HepG2 (cell line): ENCODE data around the gene IGFBP6. TPM values are rescaled to one million over a fixed set of nuclear protein-coding genes. Genes with fewer than 3 reads are reported as not detected.

Source experiments
- ATF1 ChIP-seq: IDR thresholded peaks from 2 replicates; pipeline ENCODE4 v1.6.1; 2016; ENCODE audit warnings: mild to moderate bottlenecking, control low read depth
- DNMT3B ChIP-seq: conservative IDR thresholded peaks from 2 replicates; pipeline ENCODE4 v1.6.1; 2016; ENCODE audit warnings: missing biosample characterization, control low read depth
- KDM4B ChIP-seq: sonication (generic); formaldehyde crosslinking; IDR thresholded peaks from 2 replicates; pipeline ENCODE4 v1.4.0; 2020; ENCODE audit warnings: missing genetic modification reagents
- MXI1 ChIP-seq: IDR thresholded peaks from 3 replicates; pipeline ENCODE4 v1.6.1; 2012; ENCODE audit warnings: low read depth, low read length, inconsistent platforms, borderline replicate concordance
- ZFP1 ChIP-seq: IDR thresholded peaks from 2 replicates; pipeline ENCODE4 v1.6.1; 2016
- ZFP90 ChIP-seq: sonication (generic); formaldehyde crosslinking; IDR thresholded peaks from 2 replicates; pipeline ENCODE4 v1.8.0; 2022; ENCODE audit warnings: missing genetic modification reagents, mild to moderate bottlenecking, inconsistent platforms, borderline replicate concordance
- ZMYM3 ChIP-seq: sonication (generic); formaldehyde crosslinking; IDR thresholded peaks from 2 replicates; pipeline ENCODE4 v1.5.1; 2020; ENCODE audit warnings: mild to moderate bottlenecking, missing genetic modification reagents
- ZNF143 ChIP-seq: sonication (generic); formaldehyde crosslinking; IDR thresholded peaks from 2 replicates; pipeline ENCODE4 v1.4.0; 2020; ENCODE audit warnings: missing genetic modification reagents
- ZNF335 ChIP-seq: sonication (generic); formaldehyde crosslinking; IDR thresholded peaks from 2 replicates; pipeline ENCODE4 v1.4.0; 2020; ENCODE audit warnings: missing genetic modification reagents
- ZNF451 ChIP-seq: sonication (generic); formaldehyde crosslinking; IDR thresholded peaks from 2 replicates; pipeline ENCODE4 v1.5.0; 2020; ENCODE audit warnings: mild to moderate bottlenecking, missing genetic modification reagents
- ZSCAN22 ChIP-seq: sonication (generic); formaldehyde crosslinking; IDR thresholded peaks from 2 replicates; pipeline ENCODE4 v1.4.0; 2020; ENCODE audit warnings: mild to moderate bottlenecking, missing genetic modification reagents
- polyA plus RNA-seq, 8 experiments: library from polyadenylated mRNA; depleted of rRNA in 3 of 8; stranded (reverse) in 7 of 8; unstranded in 1 of 8; fragments of >200 nt; fragmentation: Illumina TruSeq in 4 of 8; extraction: Trizol in 4 of 8; gene quantifications; 2 replicates each; pipeline versions ENCODE4 v1.2.1 to v1.2.3, GENCODE V29; 2011 to 2016; ENCODE audit warnings: low read depth in 4 of 8, missing spikeins in 1 of 8, mixed read lengths in 1 of 8; ENCODE audit not compliant: insufficient read depth in 1 of 8
- total RNA-seq, 5 experiments: library from RNA; depleted of rRNA; stranded (reverse); fragments of >200 nt; fragmentation: Illumina TruSeq; extraction: Trizol; gene quantifications; 2 replicates each; pipeline ENCODE4 v1.2.3, GENCODE V29; 2016; ENCODE audit warnings: low read depth in 1 of 5
- TF ChIP-seq, protein P1 (sequence below): sonication (generic); formaldehyde crosslinking; IDR thresholded peaks from 2 replicates; pipeline ENCODE4 v1.5.0; 2020; ENCODE audit warnings: mild to moderate bottlenecking, missing genetic modification reagents
- TF ChIP-seq, protein P2 (sequence below): sonication (generic); formaldehyde crosslinking; IDR thresholded peaks from 2 replicates; pipeline ENCODE4 v1.4.0; 2020; ENCODE audit warnings: mild to moderate bottlenecking, missing genetic modification reagents
- TF ChIP-seq, protein P3 (sequence below): sonication (generic); formaldehyde crosslinking; IDR thresholded peaks from 2 replicates; pipeline ENCODE4 v1.4.0; 2020; ENCODE audit warnings: missing genetic modification reagents, borderline replicate concordance
- TF ChIP-seq, protein P4 (sequence below): IDR thresholded peaks from 2 replicates; pipeline ENCODE4 v1.6.1; 2016; ENCODE audit warnings: control low read depth
- TF ChIP-seq, protein P5 (sequence below): sonication (generic); formaldehyde crosslinking; IDR thresholded peaks from 2 replicates; pipeline ENCODE4 v1.4.0; 2020; ENCODE audit warnings: missing genetic modification reagents

IGFBP6 gene
- total and polyA plus RNA-seq, 2 of the 13 experiments (the other 11 are each of a cell fraction or from before 2014, with no cell fraction given) = 3.9 to 25.2 TPM

DNA sequence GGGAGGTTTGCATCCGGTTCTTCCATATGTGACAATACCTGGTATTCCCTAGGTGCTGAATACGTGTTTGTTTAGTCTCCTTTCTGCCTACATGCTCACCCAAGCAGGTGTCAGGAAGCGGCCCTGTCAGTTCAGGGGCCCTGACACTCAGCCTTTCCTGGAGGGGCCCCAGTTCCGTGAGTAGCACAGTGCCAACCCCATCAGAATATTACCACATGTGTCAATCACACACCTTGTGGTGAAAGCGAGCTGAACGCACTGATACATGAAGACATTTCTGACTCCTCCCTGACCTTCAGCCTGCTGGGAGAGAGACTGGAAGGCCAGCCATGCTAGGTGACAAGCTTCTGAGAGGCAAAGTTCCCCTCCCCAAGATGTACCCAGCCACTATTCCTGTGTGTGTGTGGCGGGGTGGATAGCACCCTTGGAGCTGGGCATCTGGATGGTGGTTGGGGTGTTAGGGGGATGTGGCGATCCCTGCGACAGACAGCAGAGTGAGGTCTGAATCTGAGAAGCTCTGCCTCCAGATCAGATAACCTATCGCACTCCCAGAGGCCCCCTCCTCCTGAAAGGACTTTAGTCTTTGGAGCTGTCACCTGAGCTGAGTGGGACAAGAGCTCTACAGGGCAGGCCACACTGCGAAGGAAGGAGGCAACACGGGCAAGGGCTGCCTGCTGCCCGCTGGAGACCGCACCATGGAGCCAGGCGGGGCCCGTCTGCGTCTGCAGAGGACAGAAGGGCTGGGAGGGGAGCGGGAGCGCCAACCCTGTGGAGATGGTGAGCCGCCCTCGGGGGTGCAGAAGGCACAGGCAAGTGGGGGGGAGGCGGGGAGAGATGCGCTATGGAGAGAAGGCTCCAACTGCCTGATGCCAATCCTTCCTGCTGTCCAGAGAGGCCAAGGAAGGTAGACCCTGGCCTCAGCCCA, 5.7 kb downstream of the IGFBP6 start, which contains the start of gene SOAT2 (continued):
- TF ChIP-seq, protein P1, sequence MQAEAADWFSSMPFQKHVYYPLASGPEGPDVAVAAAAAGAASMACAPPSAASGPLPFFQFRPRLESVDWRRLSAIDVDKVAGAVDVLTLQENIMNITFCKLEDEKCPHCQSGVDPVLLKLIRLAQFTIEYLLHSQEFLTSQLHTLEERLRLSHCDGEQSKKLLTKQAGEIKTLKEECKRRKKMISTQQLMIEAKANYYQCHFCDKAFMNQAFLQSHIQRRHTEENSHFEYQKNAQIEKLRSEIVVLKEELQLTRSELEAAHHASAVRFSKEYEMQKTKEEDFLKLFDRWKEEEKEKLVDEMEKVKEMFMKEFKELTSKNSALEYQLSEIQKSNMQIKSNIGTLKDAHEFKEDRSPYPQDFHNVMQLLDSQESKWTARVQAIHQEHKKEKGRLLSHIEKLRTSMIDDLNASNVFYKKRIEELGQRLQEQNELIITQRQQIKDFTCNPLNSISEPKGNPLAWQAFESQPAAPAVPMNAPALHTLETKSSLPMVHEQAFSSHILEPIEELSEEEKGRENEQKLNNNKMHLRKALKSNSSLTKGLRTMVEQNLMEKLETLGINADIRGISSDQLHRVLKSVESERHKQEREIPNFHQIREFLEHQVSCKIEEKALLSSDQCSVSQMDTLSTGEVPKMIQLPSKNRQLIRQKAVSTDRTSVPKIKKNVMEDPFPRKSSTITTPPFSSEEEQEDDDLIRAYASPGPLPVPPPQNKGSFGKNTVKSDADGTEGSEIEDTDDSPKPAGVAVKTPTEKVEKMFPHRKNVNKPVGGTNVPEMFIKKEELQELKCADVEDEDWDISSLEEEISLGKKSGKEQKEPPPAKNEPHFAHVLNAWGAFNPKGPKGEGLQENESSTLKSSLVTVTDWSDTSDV (CRISPR knock-in tag) = no peak
- TF ChIP-seq, protein P2, sequence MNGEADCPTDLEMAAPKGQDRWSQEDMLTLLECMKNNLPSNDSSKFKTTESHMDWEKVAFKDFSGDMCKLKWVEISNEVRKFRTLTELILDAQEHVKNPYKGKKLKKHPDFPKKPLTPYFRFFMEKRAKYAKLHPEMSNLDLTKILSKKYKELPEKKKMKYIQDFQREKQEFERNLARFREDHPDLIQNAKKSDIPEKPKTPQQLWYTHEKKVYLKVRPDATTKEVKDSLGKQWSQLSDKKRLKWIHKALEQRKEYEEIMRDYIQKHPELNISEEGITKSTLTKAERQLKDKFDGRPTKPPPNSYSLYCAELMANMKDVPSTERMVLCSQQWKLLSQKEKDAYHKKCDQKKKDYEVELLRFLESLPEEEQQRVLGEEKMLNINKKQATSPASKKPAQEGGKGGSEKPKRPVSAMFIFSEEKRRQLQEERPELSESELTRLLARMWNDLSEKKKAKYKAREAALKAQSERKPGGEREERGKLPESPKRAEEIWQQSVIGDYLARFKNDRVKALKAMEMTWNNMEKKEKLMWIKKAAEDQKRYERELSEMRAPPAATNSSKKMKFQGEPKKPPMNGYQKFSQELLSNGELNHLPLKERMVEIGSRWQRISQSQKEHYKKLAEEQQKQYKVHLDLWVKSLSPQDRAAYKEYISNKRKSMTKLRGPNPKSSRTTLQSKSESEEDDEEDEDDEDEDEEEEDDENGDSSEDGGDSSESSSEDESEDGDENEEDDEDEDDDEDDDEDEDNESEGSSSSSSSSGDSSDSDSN (CRISPR knock-in tag) = peak; percentile 76
- TF ChIP-seq KDM4B (CRISPR knock-in tag) (no peak), ATF1 (CRISPR knock-in tag) (no peak), ZNF335 (CRISPR knock-in tag) (no peak), ZFP90 (CRISPR knock-in tag) (no peak), ZMYM3 (CRISPR knock-in tag) (no peak), ZNF143 (no peak), ZFP1 (CRISPR knock-in tag) (no peak), ZNF451 (CRISPR knock-in tag) (no peak), MXI1 (0 out of 3 replicates have a peak, but pooled peaks have one; percentile 42), ZSCAN22 (CRISPR knock-in tag) (no peak), DNMT3B (no peak)
- TF ChIP-seq, protein P3, sequence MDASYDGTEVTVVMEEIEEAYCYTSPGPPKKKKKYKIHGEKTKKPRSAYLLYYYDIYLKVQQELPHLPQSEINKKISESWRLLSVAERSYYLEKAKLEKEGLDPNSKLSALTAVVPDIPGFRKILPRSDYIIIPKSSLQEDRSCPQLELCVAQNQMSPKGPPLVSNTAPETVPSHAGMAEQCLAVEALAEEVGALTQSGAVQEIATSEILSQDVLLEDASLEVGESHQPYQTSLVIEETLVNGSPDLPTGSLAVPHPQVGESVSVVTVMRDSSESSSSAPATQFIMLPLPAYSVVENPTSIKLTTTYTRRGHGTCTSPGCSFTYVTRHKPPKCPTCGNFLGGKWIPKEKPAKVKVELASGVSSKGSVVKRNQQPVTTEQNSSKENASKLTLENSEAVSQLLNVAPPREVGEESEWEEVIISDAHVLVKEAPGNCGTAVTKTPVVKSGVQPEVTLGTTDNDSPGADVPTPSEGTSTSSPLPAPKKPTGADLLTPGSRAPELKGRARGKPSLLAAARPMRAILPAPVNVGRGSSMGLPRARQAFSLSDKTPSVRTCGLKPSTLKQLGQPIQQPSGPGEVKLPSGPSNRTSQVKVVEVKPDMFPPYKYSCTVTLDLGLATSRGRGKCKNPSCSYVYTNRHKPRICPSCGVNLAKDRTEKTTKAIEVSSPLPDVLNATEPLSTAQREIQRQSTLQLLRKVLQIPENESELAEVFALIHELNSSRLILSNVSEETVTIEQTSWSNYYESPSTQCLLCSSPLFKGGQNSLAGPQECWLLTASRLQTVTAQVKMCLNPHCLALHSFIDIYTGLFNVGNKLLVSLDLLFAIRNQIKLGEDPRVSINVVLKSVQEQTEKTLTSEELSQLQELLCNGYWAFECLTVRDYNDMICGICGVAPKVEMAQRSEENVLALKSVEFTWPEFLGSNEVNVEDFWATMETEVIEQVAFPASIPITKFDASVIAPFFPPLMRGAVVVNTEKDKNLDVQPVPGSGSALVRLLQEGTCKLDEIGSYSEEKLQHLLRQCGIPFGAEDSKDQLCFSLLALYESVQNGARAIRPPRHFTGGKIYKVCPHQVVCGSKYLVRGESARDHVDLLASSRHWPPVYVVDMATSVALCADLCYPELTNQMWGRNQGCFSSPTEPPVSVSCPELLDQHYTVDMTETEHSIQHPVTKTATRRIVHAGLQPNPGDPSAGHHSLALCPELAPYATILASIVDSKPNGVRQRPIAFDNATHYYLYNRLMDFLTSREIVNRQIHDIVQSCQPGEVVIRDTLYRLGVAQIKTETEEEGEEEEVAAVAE (CRISPR knock-in tag) = no peak
- TF ChIP-seq, protein P4, sequence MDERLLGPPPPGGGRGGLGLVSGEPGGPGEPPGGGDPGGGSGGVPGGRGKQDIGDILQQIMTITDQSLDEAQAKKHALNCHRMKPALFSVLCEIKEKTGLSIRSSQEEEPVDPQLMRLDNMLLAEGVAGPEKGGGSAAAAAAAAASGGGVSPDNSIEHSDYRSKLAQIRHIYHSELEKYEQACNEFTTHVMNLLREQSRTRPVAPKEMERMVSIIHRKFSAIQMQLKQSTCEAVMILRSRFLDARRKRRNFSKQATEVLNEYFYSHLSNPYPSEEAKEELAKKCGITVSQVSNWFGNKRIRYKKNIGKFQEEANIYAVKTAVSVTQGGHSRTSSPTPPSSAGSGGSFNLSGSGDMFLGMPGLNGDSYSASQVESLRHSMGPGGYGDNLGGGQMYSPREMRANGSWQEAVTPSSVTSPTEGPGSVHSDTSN (CRISPR knock-in tag) = peak; percentile 79
- TF ChIP-seq, protein P5, sequence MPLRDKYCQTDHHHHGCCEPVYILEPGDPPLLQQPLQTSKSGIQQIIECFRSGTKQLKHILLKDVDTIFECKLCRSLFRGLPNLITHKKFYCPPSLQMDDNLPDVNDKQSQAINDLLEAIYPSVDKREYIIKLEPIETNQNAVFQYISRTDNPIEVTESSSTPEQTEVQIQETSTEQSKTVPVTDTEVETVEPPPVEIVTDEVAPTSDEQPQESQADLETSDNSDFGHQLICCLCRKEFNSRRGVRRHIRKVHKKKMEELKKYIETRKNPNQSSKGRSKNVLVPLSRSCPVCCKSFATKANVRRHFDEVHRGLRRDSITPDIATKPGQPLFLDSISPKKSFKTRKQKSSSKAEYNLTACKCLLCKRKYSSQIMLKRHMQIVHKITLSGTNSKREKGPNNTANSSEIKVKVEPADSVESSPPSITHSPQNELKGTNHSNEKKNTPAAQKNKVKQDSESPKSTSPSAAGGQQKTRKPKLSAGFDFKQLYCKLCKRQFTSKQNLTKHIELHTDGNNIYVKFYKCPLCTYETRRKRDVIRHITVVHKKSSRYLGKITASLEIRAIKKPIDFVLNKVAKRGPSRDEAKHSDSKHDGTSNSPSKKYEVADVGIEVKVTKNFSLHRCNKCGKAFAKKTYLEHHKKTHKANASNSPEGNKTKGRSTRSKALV = peak; percentile 49
